ENCODE measurements around the gene NCF4. TPM values are rescaled to one million over a fixed set of nuclear protein-coding genes. Genes with fewer than 3 reads are reported as not detected.

NCF4 gene
- total and polyA plus RNA-seq, 7 donors = 1.5 to 4.3 (median 2.6) TPM

- TF ChIP-seq CTCF (IDR thresholded peaks at IDR 0.05) = no peak
- no peak overlapping the region for H3K27ac ChIP-seq
- no peaks in the 10 kb centered on the region for H3K4me1 ChIP-seq
- H3K9me3 ChIP-seq = no peaks in the 10 kb centered on the region
- peaks cover 0 to 13% (median 0%) of the 10 kb centered on the region in 3 donors for H3K27me3 ChIP-seq (ENCODE audit: insufficient read depth in 3 of 3, low read length in 2 of 3)
- no peak for ATAC-seq
- no peak for DNase-seq
- no peak overlapping the region for H3K4me3 ChIP-seq
- intact Hi-C loops (cut with DNase I) = no loop called here
- no peaks in the 10 kb centered on the region for H3K36me3 ChIP-seq (ENCODE audit: insufficient read depth in 1 of 2, low read depth in 1 of 2)
Measured at GRCh38 chr22:36910461-36910860, 49.7 kb downstream of the NCF4 start.

GRCh38 chr22:36911887-36912661 lies 51.3 kb downstream of the NCF4 start:
- intact Hi-C loops (cut with DNase I) = no loop called here
- no peak for TF ChIP-seq CTCF (IDR thresholded peaks at IDR 0.05)
- Histone ChIP-seq H3K27me3 (ENCODE audit: insufficient read depth in 3 of 3, low read length in 2 of 3) (peaks cover 0 to 4% (median 0%) of the 10 kb centered on the region in 3 donors), H3K27ac (no peak overlapping the region), H3K4me1 (no peaks in the 10 kb centered on the region), H3K9me3 (no peaks in the 10 kb centered on the region), H3K4me3 (no peak overlapping the region), H3K36me3 (ENCODE audit: insufficient read depth in 1 of 2, low read depth in 1 of 2) (no peaks in the 10 kb centered on the region)
- WGBS, 3 donors = 44 to 62% (median 46%) methylated on average over 13 of the region's 13 CpGs
- DNase-seq = no peak
- ATAC-seq = no peak

- Histone ChIP-seq H3K4me1 (no peaks in the 10 kb centered on the region), H3K9me3 (no peaks in the 10 kb centered on the region), H3K4me3 (no peak overlapping the region), H3K27me3 (ENCODE audit: insufficient read depth in 3 of 3, low read length in 2 of 3) (peaks cover 0 to 4% (median 0%) of the 10 kb centered on the region in 3 donors), H3K36me3 (ENCODE audit: insufficient read depth in 1 of 2, low read depth in 1 of 2) (no peaks in the 10 kb centered on the region), H3K27ac (no peak overlapping the region)
- WGBS, 3 donors = 80 to 82% (median 81%) methylated on average over 8 of the region's 8 CpGs
- intact Hi-C loops (cut with DNase I) = no loop called here
- ATAC-seq (no peak), DNase-seq (no peak)
- TF ChIP-seq CTCF (IDR thresholded peaks at IDR 0.05) = no peak
Measured at GRCh38 chr22:36912694-36913426, 52.1 kb downstream of the NCF4 start.

- peak in 1 of 2 donors; percentile 38 for DNase-seq
- peaks cover 0 to 4% (median 0%) of the 10 kb centered on the region in 3 donors for H3K27me3 ChIP-seq (ENCODE audit: insufficient read depth in 3 of 3, low read length in 2 of 3)
- H3K4me1 ChIP-seq = no peaks in the 10 kb centered on the region
- intact Hi-C loops (cut with DNase I) = no loop called here
- WGBS, 3 donors = 60 to 62% (median 61%) methylated on average over 18 of the region's 18 CpGs
- peak in 1 of 4 donors; percentile 36 for ATAC-seq
- H3K4me3 ChIP-seq = peak within 1 kb of the TSS; percentile 48
- H3K27ac ChIP-seq = no peak within 1 kb of the TSS
- H3K9me3 ChIP-seq = peaks cover under 1% of the 10 kb centered on the region
- no peak for TF ChIP-seq CTCF (IDR thresholded peaks at IDR 0.05)
- H3K36me3 ChIP-seq (ENCODE audit: insufficient read depth in 1 of 2, low read depth in 1 of 2) = no peaks in the 10 kb centered on the region
Measured at GRCh38 chr22:36913427-36914389, 52.9 kb downstream of the NCF4 start, which contains the start of gene CSF2RB. TSS of gene CSF2RB (plus strand) at chr22:36913628. CDS start at chr22:36922208, 8,580 bp downstream.
